ENCODE results near the gene FOXA3.

DNA sequence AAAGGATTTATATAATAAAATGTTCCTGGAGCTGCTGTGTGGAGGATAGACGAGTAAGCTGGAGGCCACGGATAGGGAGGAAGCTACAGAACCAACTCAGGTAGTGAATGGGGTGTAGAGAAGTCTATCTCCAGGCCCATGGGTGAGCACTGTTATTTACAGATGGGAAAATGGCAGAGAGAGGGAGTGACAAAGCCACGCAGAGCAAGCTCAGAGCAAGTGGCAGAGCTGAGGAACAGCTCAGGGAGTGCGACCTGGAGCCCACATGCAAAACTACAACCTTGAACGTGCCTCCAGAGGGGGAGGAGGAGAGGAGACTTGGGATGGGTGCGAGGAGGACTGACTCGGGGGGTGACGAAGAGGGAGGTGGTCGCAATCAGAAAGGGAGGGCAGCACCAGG lies 35.6 kb upstream of the FOXA3 start:
- TF ChIP-seq, protein P1, sequence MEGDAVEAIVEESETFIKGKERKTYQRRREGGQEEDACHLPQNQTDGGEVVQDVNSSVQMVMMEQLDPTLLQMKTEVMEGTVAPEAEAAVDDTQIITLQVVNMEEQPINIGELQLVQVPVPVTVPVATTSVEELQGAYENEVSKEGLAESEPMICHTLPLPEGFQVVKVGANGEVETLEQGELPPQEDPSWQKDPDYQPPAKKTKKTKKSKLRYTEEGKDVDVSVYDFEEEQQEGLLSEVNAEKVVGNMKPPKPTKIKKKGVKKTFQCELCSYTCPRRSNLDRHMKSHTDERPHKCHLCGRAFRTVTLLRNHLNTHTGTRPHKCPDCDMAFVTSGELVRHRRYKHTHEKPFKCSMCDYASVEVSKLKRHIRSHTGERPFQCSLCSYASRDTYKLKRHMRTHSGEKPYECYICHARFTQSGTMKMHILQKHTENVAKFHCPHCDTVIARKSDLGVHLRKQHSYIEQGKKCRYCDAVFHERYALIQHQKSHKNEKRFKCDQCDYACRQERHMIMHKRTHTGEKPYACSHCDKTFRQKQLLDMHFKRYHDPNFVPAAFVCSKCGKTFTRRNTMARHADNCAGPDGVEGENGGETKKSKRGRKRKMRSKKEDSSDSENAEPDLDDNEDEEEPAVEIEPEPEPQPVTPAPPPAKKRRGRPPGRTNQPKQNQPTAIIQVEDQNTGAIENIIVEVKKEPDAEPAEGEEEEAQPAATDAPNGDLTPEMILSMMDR (IDR thresholded peaks at IDR 0.05): no peak
- TF ChIP-seq POLR2AphosphoS5 (IDR thresholded peaks at IDR 0.05) (no peak), POLR2A (IDR thresholded peaks at IDR 0.05) (no peak)
